Measurements from ENCODE around the gene CRADD. TPM values are rescaled to one million over a fixed set of nuclear protein-coding genes. Genes with fewer than 3 reads are reported as not detected.

Gene CRADD
- polyA plus RNA-seq, 3 donors = 10.9 to 14.6 (median 13.0) TPM

DNA sequence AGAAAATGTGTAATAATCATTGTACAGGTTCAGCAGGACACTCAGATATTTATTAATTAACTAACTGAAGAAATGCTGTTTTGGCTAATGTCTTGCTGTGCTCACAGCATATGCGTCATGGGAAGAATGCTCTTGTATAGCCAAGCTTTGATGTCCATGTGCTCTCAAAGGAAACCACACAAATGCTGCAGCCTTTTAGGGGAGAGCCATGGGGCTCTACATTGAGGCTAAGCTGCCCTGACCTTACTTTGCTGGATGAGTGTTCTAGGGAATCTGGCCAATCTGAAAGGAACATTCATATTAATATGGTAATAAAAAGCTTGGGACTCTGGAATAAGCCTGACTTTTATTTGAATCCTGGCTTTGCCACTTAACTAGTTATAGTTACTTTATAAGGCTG is 9.5 kb upstream of the CRADD start:
- 80 to 86% (median 85%) methylated on average over 1 of the region's 1 CpG for WGBS, 3 donors
- no peak overlapping the region for H3K27ac ChIP-seq (ENCODE audit: low read depth, low read length)

DNA sequence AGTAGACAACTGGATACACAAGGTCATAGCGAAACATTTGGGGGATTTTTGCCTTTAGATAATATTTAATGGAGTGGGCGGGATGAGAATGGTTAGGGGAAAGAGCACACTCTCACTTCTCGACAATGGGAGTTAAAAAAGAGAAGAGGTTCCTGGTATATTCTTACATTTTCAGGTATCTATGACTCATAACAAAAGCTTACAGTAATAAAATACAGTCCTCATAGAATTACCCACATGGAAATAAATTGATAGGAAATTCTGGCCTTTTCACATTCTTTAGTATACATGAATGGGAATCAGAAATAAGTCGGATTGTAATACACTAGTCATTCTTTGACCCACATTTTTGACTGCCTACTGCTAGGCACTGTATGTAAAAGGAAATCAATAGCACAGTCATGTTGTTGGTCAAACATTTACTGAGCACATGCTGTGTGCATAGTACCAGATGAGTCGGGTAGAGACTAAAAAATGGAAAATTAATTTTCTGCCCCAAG is 8.2 kb upstream of the CRADD start:
- whole genome bisulfite sequencing, 3 donors = 82 to 95% (median 93%) methylated on average over 5 of the region's 5 CpGs
- no peak overlapping the region for H3K27ac ChIP-seq (ENCODE audit: low read depth, low read length)

DNA sequence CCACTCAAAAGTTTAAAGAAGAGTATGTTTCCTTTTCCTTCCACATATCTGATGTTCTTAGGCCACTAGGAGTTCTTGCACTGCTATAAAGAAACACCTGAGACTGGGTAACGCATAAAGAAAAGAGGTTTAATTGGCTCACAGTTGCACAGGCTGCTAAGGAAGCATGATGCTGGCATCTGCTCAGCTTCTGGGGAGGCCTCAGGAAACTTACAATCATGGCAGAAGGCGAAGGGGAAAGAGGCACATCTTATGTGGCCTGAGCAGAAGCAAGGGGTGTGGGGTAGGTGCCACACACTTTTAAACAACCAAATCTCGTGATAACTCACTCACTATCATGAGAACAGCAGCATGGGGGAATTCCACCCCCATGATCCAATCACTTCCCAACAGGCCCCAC is 7.7 kb upstream of the CRADD start:
- no peak overlapping the region for H3K27ac ChIP-seq (ENCODE audit: low read depth, low read length)
- WGBS, 3 donors = 92 to 94% (median 94%) methylated on average over 3 of the region's 3 CpGs

DNA sequence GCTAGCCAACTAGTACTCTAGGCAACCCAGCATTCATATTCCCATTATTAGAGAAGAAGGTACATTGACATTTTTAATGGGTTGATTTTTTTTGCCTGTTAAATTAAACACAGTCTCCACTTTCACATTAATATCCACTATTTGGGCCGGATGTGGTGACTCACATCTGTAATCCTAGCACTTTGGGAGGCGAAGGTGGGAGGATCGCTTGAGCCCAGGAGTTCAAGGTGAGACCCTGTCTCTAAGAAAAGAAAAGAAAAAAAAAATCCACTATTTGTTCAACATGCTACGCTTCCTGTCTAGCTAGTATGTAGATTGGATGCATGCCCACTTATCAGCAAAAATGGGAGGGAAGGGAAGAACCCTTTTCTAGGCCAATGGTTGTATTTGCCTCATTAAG is 7.1 kb upstream of the CRADD start:
- WGBS, 3 donors = 42 to 85% (median 80%) methylated on average over 4 of the region's 4 CpGs
- no peak overlapping the region for H3K27ac ChIP-seq (ENCODE audit: low read depth, low read length)

DNA sequence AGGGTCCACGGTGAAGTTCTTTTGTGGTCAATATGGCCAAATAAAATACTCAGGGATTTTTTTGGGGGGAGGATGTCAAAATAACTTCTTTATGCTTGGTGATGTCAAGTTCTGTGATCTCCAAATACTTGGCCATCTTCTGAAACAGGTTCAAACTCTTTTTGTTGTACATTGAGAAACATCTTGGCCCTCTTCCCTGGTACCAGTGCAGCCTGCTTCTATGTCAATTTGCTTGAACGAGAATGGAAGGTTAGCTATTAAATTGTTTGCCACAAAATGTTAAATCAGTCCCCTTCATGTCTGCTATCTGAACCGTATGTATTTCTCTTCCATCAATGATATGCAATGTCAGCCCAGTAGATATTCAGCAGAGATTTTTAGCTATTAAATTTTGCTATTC is 6.1 kb upstream of the CRADD start:
- H3K27ac ChIP-seq (ENCODE audit: low read depth, low read length) = no peak overlapping the region
- 76 to 88% (median 87%) methylated on average over 3 of the region's 3 CpGs for WGBS, 3 donors

- 25 to 46% (median 26%) methylated on average over 1 of the region's 1 CpG for WGBS, 3 donors
- H3K27ac ChIP-seq (ENCODE audit: low read depth, low read length) = no peak overlapping the region
Measured at GRCh38 chr12:93673084-93673483, 4.1 kb upstream of the CRADD start.

GRCh38 chr12:93674386-93674785 is 2.8 kb upstream of the CRADD start:
- 86 to 90% (median 87%) methylated on average over 6 of the region's 6 CpGs for WGBS, 3 donors
- no peak overlapping the region for H3K27ac ChIP-seq (ENCODE audit: low read depth, low read length)

GRCh38 chr12:93676408-93677194 is 574 bp upstream of the CRADD start:
- no peak overlapping the region for H3K27ac ChIP-seq (ENCODE audit: low read depth, low read length)
- 40 to 51% (median 50%) methylated on average over 12 of the region's 12 CpGs for WGBS, 3 donors

DNA sequence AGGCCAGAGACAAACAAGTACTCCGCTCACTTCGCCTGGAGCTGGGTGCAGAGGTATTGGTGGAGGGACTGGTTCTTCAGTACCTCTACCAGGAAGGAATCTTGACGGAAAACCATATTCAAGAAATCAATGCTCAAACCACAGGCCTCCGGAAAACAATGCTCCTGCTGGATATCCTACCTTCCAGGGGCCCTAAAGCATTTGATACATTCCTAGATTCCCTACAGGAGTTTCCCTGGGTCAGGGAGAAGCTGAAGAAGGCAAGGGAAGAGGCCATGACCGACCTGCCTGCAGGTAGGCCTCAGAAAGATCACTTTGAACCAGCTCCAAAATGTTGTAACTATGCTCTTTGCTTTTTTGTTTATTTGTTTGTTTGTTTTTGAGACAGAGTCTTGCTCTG is 1.6 kb downstream of the CRADD start:
- no peak overlapping the region for H3K27ac ChIP-seq (ENCODE audit: low read depth, low read length)
- 94 to 96% (median 96%) methylated on average over 5 of the region's 5 CpGs for WGBS, 3 donors

GRCh38 chr12:93679308-93679925 is 2.2 kb downstream of the CRADD start:
- no peak overlapping the region for H3K27ac ChIP-seq (ENCODE audit: low read depth, low read length)
- WGBS, 3 donors = 80 to 84% (median 80%) methylated on average over 8 of the region's 8 CpGs

DNA sequence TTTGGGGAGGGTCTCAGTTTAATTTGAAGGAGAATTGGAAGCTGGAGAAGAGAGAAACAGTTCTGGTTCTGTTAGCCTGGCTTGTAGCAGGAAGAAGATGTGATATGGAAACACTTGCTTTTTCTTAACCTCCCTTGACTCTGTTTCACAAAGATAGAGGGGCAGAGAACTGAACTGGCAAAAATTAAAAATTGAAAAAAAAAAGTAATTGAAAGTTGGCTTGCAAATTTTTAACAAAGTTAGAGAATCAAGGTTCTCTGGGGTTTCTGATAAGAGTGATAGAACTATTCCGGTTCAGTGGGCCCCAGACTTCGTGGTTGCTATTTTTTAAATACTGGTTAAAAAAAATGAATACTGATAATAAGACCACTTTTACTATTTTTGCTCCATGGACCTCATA is 2.8 kb downstream of the CRADD start:
- 77 to 81% (median 78%) methylated on average over 2 of the region's 2 CpGs for WGBS, 3 donors
- no peak overlapping the region for H3K27ac ChIP-seq (ENCODE audit: low read depth, low read length)

- no peak overlapping the region for H3K27ac ChIP-seq (ENCODE audit: low read depth, low read length)
- WGBS, 3 donors = 75 to 80% (median 78%) methylated on average over 5 of the region's 5 CpGs
Measured at GRCh38 chr12:93682846-93683261, 5.7 kb downstream of the CRADD start.

DNA sequence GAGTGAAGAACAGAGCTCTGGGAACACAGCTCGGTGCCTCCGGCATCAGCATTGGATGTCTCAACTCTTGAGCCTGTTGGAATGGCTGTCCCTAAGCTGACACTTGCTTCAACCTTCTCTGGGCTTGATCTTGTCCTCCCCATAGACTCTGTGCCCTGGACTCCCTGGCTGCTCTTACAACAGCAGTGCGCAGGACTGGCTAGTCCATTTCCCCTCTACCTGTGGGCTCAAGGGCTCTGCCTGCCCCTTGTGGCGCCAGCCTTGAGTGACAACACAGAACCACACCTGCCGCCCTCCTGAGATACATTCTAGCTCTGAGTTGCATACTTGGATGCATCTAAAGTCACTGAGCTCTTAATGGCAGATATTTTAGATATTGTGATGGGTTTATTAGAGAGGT is 6.2 kb downstream of the CRADD start:
- no peak overlapping the region for H3K27ac ChIP-seq (ENCODE audit: low read depth, low read length)
- WGBS, 3 donors = 95 to 99% (median 95%) methylated on average over 5 of the region's 5 CpGs

- no peak overlapping the region for H3K27ac ChIP-seq (ENCODE audit: low read depth, low read length)
- 49 to 86% (median 49%) methylated on average over 4 of the region's 4 CpGs for WGBS, 3 donors
Measured at GRCh38 chr12:93684716-93685115, 7.5 kb downstream of the CRADD start.

- WGBS, 3 donors = 74 to 93% (median 86%) methylated on average over 8 of the region's 8 CpGs
- H3K27ac ChIP-seq (ENCODE audit: low read depth, low read length) = no peak overlapping the region
Measured at GRCh38 chr12:93686572-93687356, 9.6 kb downstream of the CRADD start.

- H3K27ac ChIP-seq (ENCODE audit: low read depth, low read length) = no peak overlapping the region
- WGBS, 3 donors = 92 to 98% (median 93%) methylated on average over 2 of the region's 2 CpGs
Measured at GRCh38 chr12:93689076-93689834, 12.1 kb downstream of the CRADD start.

DNA sequence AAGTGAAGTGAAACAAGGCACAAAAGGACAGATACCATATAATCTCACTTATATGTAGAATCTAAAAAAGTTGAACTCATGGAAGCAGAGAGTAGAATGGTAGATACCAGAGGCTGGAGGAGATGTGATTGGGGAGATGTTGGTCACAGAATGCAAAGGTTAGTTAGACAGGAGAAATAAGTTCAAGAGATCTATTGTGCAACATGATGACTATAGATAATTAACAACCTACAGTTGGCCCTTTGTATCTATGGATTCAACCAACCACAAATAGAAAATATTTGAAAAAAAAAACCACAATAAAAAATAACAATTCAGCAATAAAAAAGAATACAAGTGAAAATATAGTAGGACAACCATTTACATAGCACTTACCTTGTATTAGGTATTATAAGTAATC is 19.3 kb downstream of the CRADD start:
- no peak overlapping the region for H3K27ac ChIP-seq (ENCODE audit: low read depth, low read length)

GRCh38 chr12:93698307-93699092 is 21.3 kb downstream of the CRADD start:
- H3K27ac ChIP-seq (ENCODE audit: low read depth, low read length) = no peak overlapping the region
- 51 to 64% (median 61%) methylated on average over 3 of the region's 3 CpGs for WGBS, 3 donors
